ENCODE data around the gene FAM135A. TPM values are rescaled to one million over a fixed set of nuclear protein-coding genes. Genes with fewer than 3 reads are reported as not detected.

FAM135A gene
- total RNA-seq, 1 donor from 2014 or later: 61.6 TPM

Other genes with a start within 250 kb of the FAM135A start
- not detected in 2 replicates for gene COL9A1, start 110.4 kb upstream of the FAM135A start, total RNA-seq
- gene SDHAF4, start 153.4 kb downstream of the FAM135A start, total RNA-seq: 7.1 and 7.6 TPM in 2 replicates

Data from bronchial epithelial cell (primary cell).